HL-60 (cell line): Measurements from ENCODE around the gene AIRE.

Source experiments
- DNase-seq, 2 experiments: peaks; one replicate each; pipeline ENCODE4 v3.0.0-alpha.2; 2010 to 2020; ENCODE audit warnings: low read depth in 1 of 2, low spot score in 1 of 2
- H3K27ac ChIP-seq: fragments of 250-450 bp; sonication (Bioruptor Pico); replicated peaks from 2 replicates; pipeline ENCODE4 v1.5.1; 2020; ENCODE audit warnings: mild to moderate bottlenecking, moderate library complexity
- H3K27me3 ChIP-seq: fragments of 250-450 bp; sonication (Bioruptor Pico); 2 replicates; pipeline ENCODE4 v1.5.1; 2021; ENCODE audit warnings: mild to moderate bottlenecking, moderate library complexity; ENCODE audit not compliant: insufficient read depth, poor library complexity, severe bottlenecking
- H3K4me3 ChIP-seq: replicated peaks from 2 replicates; pipeline ENCODE4 v1.5.1; 2011; ENCODE audit warnings: mild to moderate bottlenecking, control low read depth, low read length; ENCODE audit not compliant: insufficient read depth
- GABPA ChIP-seq: IDR thresholded peaks from 2 replicates; pipeline ENCODE4 v1.6.1; 2012; ENCODE audit warnings: low read depth
- POLR2AphosphoS5 ChIP-seq: IDR thresholded peaks from 2 replicates; pipeline ENCODE4 v1.6.1; 2012; ENCODE audit warnings: low read depth
- REST ChIP-seq: IDR thresholded peaks from 2 replicates; pipeline ENCODE4 v1.6.1; 2012; ENCODE audit warnings: low read depth; ENCODE audit not compliant: insufficient replicate concordance
- SPI1 ChIP-seq: IDR thresholded peaks from 2 replicates; pipeline ENCODE4 v1.6.1; 2012; ENCODE audit warnings: low read depth, mild to moderate bottlenecking, borderline replicate concordance
- TF ChIP-seq, protein P1 (sequence below): IDR thresholded peaks from one replicate; pipeline ENCODE4 v1.5.1; 2011; ENCODE audit warnings: low read length, control low read depth, inconsistent platforms; ENCODE audit not compliant: insufficient read depth

The AIRE gene

GRCh38 chr21:44303490-44303981, 17.9 kb downstream of the AIRE start:
- TF ChIP-seq REST (no peak), SPI1 (no peak), GABPA (no peak), POLR2AphosphoS5 (no peak)
- TF ChIP-seq, protein P1, sequence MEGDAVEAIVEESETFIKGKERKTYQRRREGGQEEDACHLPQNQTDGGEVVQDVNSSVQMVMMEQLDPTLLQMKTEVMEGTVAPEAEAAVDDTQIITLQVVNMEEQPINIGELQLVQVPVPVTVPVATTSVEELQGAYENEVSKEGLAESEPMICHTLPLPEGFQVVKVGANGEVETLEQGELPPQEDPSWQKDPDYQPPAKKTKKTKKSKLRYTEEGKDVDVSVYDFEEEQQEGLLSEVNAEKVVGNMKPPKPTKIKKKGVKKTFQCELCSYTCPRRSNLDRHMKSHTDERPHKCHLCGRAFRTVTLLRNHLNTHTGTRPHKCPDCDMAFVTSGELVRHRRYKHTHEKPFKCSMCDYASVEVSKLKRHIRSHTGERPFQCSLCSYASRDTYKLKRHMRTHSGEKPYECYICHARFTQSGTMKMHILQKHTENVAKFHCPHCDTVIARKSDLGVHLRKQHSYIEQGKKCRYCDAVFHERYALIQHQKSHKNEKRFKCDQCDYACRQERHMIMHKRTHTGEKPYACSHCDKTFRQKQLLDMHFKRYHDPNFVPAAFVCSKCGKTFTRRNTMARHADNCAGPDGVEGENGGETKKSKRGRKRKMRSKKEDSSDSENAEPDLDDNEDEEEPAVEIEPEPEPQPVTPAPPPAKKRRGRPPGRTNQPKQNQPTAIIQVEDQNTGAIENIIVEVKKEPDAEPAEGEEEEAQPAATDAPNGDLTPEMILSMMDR, result no peak
- DNase-seq, result no peak
- Histone ChIP-seq H3K4me3 (no peak overlapping the region), H3K27ac (no peak overlapping the region), H3K27me3 (no peaks in the 10 kb centered on the region)

DNA sequence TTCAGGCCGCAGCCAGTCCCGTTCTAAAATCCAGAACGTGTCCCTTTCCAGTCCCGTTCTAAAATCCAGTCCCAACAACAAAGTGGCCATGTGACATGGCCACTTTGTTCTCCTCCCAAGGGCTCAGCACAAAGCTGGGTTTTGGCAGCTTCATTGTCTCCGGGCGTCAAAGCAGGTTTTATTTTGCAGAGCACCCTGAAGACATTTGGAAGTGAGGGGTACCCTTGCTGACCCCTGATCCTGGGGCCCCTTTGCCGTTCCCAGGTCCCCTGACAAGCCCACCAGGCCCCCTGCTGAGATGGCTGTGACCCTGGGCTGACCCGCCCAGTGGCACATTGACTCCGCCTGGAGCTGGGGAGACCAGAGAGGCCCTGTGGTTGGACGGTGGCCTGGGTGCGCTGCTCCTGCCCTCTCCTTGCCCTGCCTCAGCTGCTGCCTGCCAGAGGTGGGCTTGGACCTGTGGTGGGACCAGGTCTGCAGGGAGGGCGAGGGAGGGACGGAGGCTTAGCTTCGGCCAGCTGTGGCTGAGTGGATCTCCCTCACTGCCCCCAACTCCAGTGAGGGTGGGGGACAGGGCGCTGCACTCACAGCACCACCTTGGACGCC, 18.4 kb downstream of the AIRE start:
- no peaks in the 10 kb centered on the region for H3K27me3 ChIP-seq
- H3K4me3 ChIP-seq, result no peak overlapping the region
- H3K27ac ChIP-seq, result no peak overlapping the region
- TF ChIP-seq REST (no peak), POLR2AphosphoS5 (0 out of 2 replicates have a peak, but pooled peaks have one; percentile 2)
- DNase-seq, result no peak

DNA sequence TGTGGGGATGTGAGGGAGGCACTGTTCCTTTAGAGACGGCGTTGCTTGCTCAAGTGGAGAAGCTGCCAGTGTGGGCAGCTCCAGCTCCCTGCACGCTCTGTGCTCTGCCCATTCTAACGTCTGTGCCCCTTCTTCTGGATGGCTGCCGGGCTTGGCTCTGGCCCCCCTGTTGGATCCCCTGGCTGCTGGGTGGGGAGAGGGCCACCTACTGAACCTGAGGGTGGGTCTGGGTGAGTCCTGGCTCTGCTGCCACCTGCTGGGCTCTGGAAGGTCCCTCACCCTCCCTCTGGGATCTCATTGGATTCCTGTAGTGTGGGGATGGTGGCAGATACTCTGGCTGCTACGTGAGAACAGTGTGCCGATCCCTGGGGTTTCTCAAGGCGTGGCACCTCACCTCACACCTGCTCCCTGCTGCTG, 19.2 kb downstream of the AIRE start:
- Histone ChIP-seq H3K27me3 (no peaks in the 10 kb centered on the region), H3K4me3 (no peak overlapping the region), H3K27ac (no peak overlapping the region)
- TF ChIP-seq, protein P1, result peak; percentile 82
- no peak for TF ChIP-seq SPI1
- peak in 1 of 2 experiments; percentile 35 for DNase-seq

DNA sequence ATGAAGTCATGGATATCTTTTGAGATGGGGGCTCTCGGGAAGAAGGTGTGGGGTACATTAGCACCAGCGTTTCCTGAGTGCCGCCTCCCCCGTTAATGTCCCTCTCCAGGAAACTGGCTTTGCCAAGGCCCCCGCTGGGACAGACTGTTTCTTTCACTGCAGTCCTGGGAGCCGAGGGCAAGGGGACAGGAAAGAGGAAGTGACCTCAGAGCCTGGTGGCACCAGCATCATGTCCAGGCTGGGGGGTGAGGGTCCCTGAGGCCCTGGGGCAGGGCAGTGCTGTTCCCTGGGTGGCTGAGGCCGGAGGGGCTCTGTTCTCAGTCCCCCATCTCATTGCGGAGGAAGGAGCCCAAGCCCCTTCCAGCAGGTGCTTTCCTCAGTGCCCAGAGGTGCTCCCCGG, 20.0 kb downstream of the AIRE start:
- Histone ChIP-seq H3K27me3 (no peaks in the 10 kb centered on the region), H3K4me3 (no peak overlapping the region), H3K27ac (no peak overlapping the region)
- TF ChIP-seq SPI1 (peak; percentile 78; the same call in 1 of the 2 replicates), POLR2AphosphoS5 (no peak)
- DNase-seq, result no peak

- TF ChIP-seq REST (no peak), SPI1 (no peak)
- Histone ChIP-seq H3K27me3 (no peaks in the 10 kb centered on the region), H3K4me3 (no peak overlapping the region), H3K27ac (no peak overlapping the region)
- no peak for DNase-seq
Measured at GRCh38 chr21:44306936-44307704, 21.4 kb downstream of the AIRE start.
